ENCODE data around the gene MTSS2. TPM values are rescaled to one million over a fixed set of nuclear protein-coding genes. Genes with fewer than 3 reads are reported as not detected.

MTSS2 gene
- total and polyA plus RNA-seq, 2 experiments from 2014 or later, result 16.5 to 19.6 TPM

GRCh38 chr16:70678121-70678897 lies 7.5 kb downstream of the MTSS2 start:
- no peak overlapping the region for H2AFZ ChIP-seq
- no peak overlapping the region for H3K27ac ChIP-seq
- TF ChIP-seq EZH2 (IDR thresholded peaks at IDR 0.05; ENCODE audit: borderline replicate concordance), result no peak
- no peak for TF ChIP-seq CTCF (IDR thresholded peaks at IDR 0.05; ENCODE audit: poor library complexity)
- no peak for TF ChIP-seq EZH2phosphoT487 (IDR thresholded peaks at IDR 0.05; ENCODE audit: low read depth, severe bottlenecking, unreplicated experiment)
- H3K4me2 ChIP-seq, result no peak overlapping the region
- H3K9me3 ChIP-seq (ENCODE audit: low read depth), result no peaks in the 10 kb centered on the region
- no peak overlapping the region for H3K4me3 ChIP-seq
- no peak for DNase-seq (ENCODE audit: low spot score)
- peaks cover 32% of the 10 kb centered on the region for H3K79me2 ChIP-seq
- H3K27me3 ChIP-seq, result no peaks in the 10 kb centered on the region
- H3K4me1 ChIP-seq (ENCODE audit: insufficient read depth), result peaks cover 19% of the 10 kb centered on the region
- H3K9me2 ChIP-seq (replicated peaks; ENCODE audit: insufficient read depth), result no peaks in the 10 kb centered on the region
- 97% methylated on average over 22 of the region's 22 CpGs for WGBS (ENCODE audit: low lambda C conversion rate, missing lambda C conversion rate)
- H4K20me1 ChIP-seq (ENCODE audit: insufficient read depth, poor library complexity, severe bottlenecking), result peaks cover 30% of the 10 kb centered on the region
- H3K36me3 ChIP-seq (replicated peaks; ENCODE audit: insufficient read depth, low read depth), result peaks cover 2% of the 10 kb centered on the region

- DNase-seq (ENCODE audit: low spot score), result no peak
- Histone ChIP-seq H3K36me3 (replicated peaks; ENCODE audit: insufficient read depth, low read depth) (peaks cover 3% of the 10 kb centered on the region), H3K27me3 (no peaks in the 10 kb centered on the region), H2AFZ (no peak overlapping the region), H3K4me3 (no peak overlapping the region), H3K79me2 (peaks cover 25% of the 10 kb centered on the region), H3K9me3 (ENCODE audit: low read depth) (no peaks in the 10 kb centered on the region), H3K4me2 (no peak overlapping the region), H3K9me2 (replicated peaks; ENCODE audit: insufficient read depth) (no peaks in the 10 kb centered on the region), H3K27ac (no peak overlapping the region), H3K4me1 (ENCODE audit: insufficient read depth) (peaks cover 15% of the 10 kb centered on the region), H4K20me1 (ENCODE audit: insufficient read depth, poor library complexity, severe bottlenecking) (peaks cover 23% of the 10 kb centered on the region)
- WGBS (ENCODE audit: low lambda C conversion rate, missing lambda C conversion rate), result 95% methylated on average over 15 of the region's 15 CpGs
- TF ChIP-seq CTCF (IDR thresholded peaks at IDR 0.05; ENCODE audit: poor library complexity) (no peak), EZH2phosphoT487 (IDR thresholded peaks at IDR 0.05; ENCODE audit: low read depth, severe bottlenecking, unreplicated experiment) (no peak), EZH2 (IDR thresholded peaks at IDR 0.05; ENCODE audit: borderline replicate concordance) (no peak)
Observed at GRCh38 chr16:70677499-70678120, 8.2 kb downstream of the MTSS2 start.

- H3K79me2 ChIP-seq, result peaks cover 18% of the 10 kb centered on the region
- no peak overlapping the region for H2AFZ ChIP-seq
- H3K36me3 ChIP-seq (replicated peaks; ENCODE audit: insufficient read depth, low read depth), result peaks cover 3% of the 10 kb centered on the region
- no peaks in the 10 kb centered on the region for H3K27me3 ChIP-seq
- no peaks in the 10 kb centered on the region for H3K9me3 ChIP-seq (ENCODE audit: low read depth)
- peaks cover 17% of the 10 kb centered on the region for H4K20me1 ChIP-seq (ENCODE audit: insufficient read depth, poor library complexity, severe bottlenecking)
- DNase-seq (ENCODE audit: low spot score), result no peak
- no peak overlapping the region for H3K4me3 ChIP-seq
- 94% methylated on average over 12 of the region's 14 CpGs for WGBS (ENCODE audit: low lambda C conversion rate, missing lambda C conversion rate)
- TF ChIP-seq EZH2phosphoT487 (IDR thresholded peaks at IDR 0.05; ENCODE audit: low read depth, severe bottlenecking, unreplicated experiment), result no peak
- TF ChIP-seq EZH2 (IDR thresholded peaks at IDR 0.05; ENCODE audit: borderline replicate concordance), result no peak
- TF ChIP-seq CTCF (IDR thresholded peaks at IDR 0.05; ENCODE audit: poor library complexity), result no peak
- H3K9me2 ChIP-seq (replicated peaks; ENCODE audit: insufficient read depth), result no peaks in the 10 kb centered on the region
- H3K4me1 ChIP-seq (ENCODE audit: insufficient read depth), result peaks cover 7% of the 10 kb centered on the region
- H3K4me2 ChIP-seq, result no peak overlapping the region
- H3K27ac ChIP-seq, result no peak overlapping the region
Observed at GRCh38 chr16:70676675-70677498, 9.0 kb downstream of the MTSS2 start.

Measured in hepatocyte (in vitro differentiated cells).